Liver (tissue), 9 donors: ENCODE results near the gene OR2AK2. TPM values are rescaled to one million over a fixed set of nuclear protein-coding genes. Genes with fewer than 3 reads are reported as not detected.

Source experiments
- DNase-seq: peaks from one replicate; pipeline ENCODE4 v3.0.0-alpha.2; 2017; ENCODE audit warnings: low spot score
- H3K27ac ChIP-seq, 2 donors: one replicate each; pipeline ENCODE4 v1.7.0; 2013; ENCODE audit warnings: inconsistent platforms in 2 of 2, low read length in 2 of 2, control low read depth in 1 of 2, low read depth in 1 of 2, mild to moderate bottlenecking in 1 of 2
- H3K27me3 ChIP-seq, 4 donors: one replicate each; pipeline versions ENCODE4 v1.6.1 to v1.7.0; 2013; ENCODE audit warnings: low read length in 3 of 4, inconsistent platforms in 1 of 4, mild to moderate bottlenecking in 1 of 4, moderate library complexity in 1 of 4; ENCODE audit not compliant: control insufficient read depth in 4 of 4, insufficient read depth in 4 of 4
- H3K36me3 ChIP-seq, 4 donors: one replicate each; pipeline versions ENCODE4 v1.6.1 to v1.7.0; 2013; ENCODE audit warnings: low read length in 3 of 4, mild to moderate bottlenecking in 3 of 4, low read depth in 1 of 4, moderate library complexity in 1 of 4; ENCODE audit not compliant: control insufficient read depth in 4 of 4, insufficient read depth in 3 of 4
- H3K4me1 ChIP-seq, 4 donors: one replicate each; pipeline versions ENCODE4 v1.6.1 to v1.7.0; 2013; ENCODE audit warnings: low read length in 3 of 4, mild to moderate bottlenecking in 3 of 4, moderate library complexity in 1 of 4; ENCODE audit not compliant: control insufficient read depth in 4 of 4, insufficient read depth in 4 of 4
- H3K4me3 ChIP-seq, 3 donors: one replicate each; pipeline versions ENCODE4 v1.6.1 to v1.7.0; 2013; ENCODE audit warnings: low read length in 3 of 3, control low read depth in 1 of 3, low read depth in 1 of 3, mild to moderate bottlenecking in 1 of 3
- H3K9ac ChIP-seq, 2 donors: one replicate each; pipeline ENCODE4 v1.7.0; 2013; ENCODE audit warnings: low read length in 2 of 2, mild to moderate bottlenecking in 2 of 2, moderate library complexity in 2 of 2, control low read depth in 1 of 2, low read depth in 1 of 2
- H3K9me3 ChIP-seq, 4 donors: one replicate each; pipeline versions ENCODE4 v1.6.1 to v1.7.0; 2013; ENCODE audit warnings: low read length in 3 of 4; ENCODE audit not compliant: control insufficient read depth in 4 of 4
- EGR1 ChIP-seq, 2 donors: IDR thresholded peaks; 2 replicates each; pipeline ENCODE4 v1.6.1; 2016 to 2018; ENCODE audit warnings: antibody characterized with exemption in 2 of 2, low read depth in 2 of 2
- FOXA1 ChIP-seq: IDR thresholded peaks from 2 replicates; pipeline ENCODE4 v1.6.1; 2016; ENCODE audit warnings: antibody characterized with exemption
- FOXA2 ChIP-seq: IDR thresholded peaks from 2 replicates; pipeline ENCODE4 v1.6.1; 2016; ENCODE audit warnings: antibody characterized with exemption
- GABPA ChIP-seq, 2 donors: IDR thresholded peaks in 1 of 2; conservative IDR thresholded peaks in 1 of 2; 2 replicates each; pipeline ENCODE4 v1.6.1; 2016; ENCODE audit warnings: antibody characterized with exemption in 2 of 2, mild to moderate bottlenecking in 1 of 2, moderate library complexity in 1 of 2
- HNF4A ChIP-seq, 2 donors: conservative IDR thresholded peaks; 2 replicates each; pipeline ENCODE4 v1.6.1; 2016; ENCODE audit warnings: antibody characterized with exemption in 2 of 2, mild to moderate bottlenecking in 2 of 2
- HNF4G ChIP-seq: IDR thresholded peaks from 2 replicates; pipeline ENCODE4 v1.6.1; 2016; ENCODE audit warnings: antibody characterized with exemption
- JUND ChIP-seq, 2 donors: IDR thresholded peaks; 2 replicates each; pipeline ENCODE4 v1.6.1; 2016; ENCODE audit warnings: antibody characterized with exemption in 2 of 2
- NR2F2 ChIP-seq: IDR thresholded peaks from 2 replicates; pipeline ENCODE4 v1.6.1; 2016; ENCODE audit warnings: antibody characterized with exemption
- RAD21 ChIP-seq, 2 donors: IDR thresholded peaks; 2 replicates each; pipeline ENCODE4 v1.6.1; 2016; ENCODE audit warnings: antibody characterized with exemption in 2 of 2, mild to moderate bottlenecking in 2 of 2
- RXRA ChIP-seq, 2 donors: IDR thresholded peaks; 2 replicates each; pipeline ENCODE4 v1.6.1; 2017 to 2018; ENCODE audit warnings: antibody characterized with exemption in 2 of 2, mild to moderate bottlenecking in 1 of 2
- SP1 ChIP-seq: IDR thresholded peaks from 2 replicates; pipeline ENCODE4 v1.6.1; 2018; ENCODE audit warnings: antibody characterized with exemption, mild to moderate bottlenecking
- TAF1 ChIP-seq: conservative IDR thresholded peaks from 2 replicates; pipeline ENCODE4 v1.6.1; 2016; ENCODE audit warnings: antibody characterized with exemption, mild to moderate bottlenecking
- YY1 ChIP-seq: IDR thresholded peaks from 2 replicates; pipeline ENCODE4 v1.6.1; 2016; ENCODE audit warnings: antibody characterized with exemption, mild to moderate bottlenecking
- whole genome bisulfite sequencing: extraction: QIAGEN DNeasy Blood & Tissue Kit; methylation state at CpG from one replicate; pipeline ENCODE4 v1.1.7; 2013; 5-methylcytosine and 5-hydroxymethylcytosine counted together
- polyA plus RNA-seq, 2 donors: library from polyadenylated mRNA; stranded (reverse) in 1 of 2; unstranded in 1 of 2; fragments of 200-250 nt in 1 of 2; fragments of >200 nt in 1 of 2; fragmentation: Nextera tagmentation in 1 of 2; extraction: Ambion mirVana in 1 of 2; gene quantifications; one replicate each; pipeline versions ENCODE4 v1.2.1 to v1.2.3, GENCODE V29; 2013 to 2015
- total RNA-seq, 2 donors: library from RNA; depleted of rRNA; stranded (reverse); fragments of >200 nt; gene quantifications; one replicate each; pipeline ENCODE4 v1.2.3, GENCODE V29; 2014
- TF ChIP-seq, protein P1 (sequence below): IDR thresholded peaks from 2 replicates; pipeline ENCODE4 v1.6.1; 2016; ENCODE audit warnings: antibody characterized with exemption
- TF ChIP-seq, protein P2 (sequence below): IDR thresholded peaks from 2 replicates; pipeline ENCODE4 v1.6.1; 2016; ENCODE audit warnings: antibody characterized with exemption, mild to moderate bottlenecking
- TF ChIP-seq, protein P3 (sequence below): IDR thresholded peaks from 2 replicates; pipeline ENCODE4 v1.6.1; 2016; ENCODE audit warnings: antibody characterized with exemption
- TF ChIP-seq, protein P4 (sequence below): fragments of 150-350 bp; IDR thresholded peaks from 2 replicates; pipeline ENCODE4 v1.5.1; 2017; ENCODE audit warnings: improper control_type of control experiment, low read depth, low read length; ENCODE audit not compliant: missing input control
- TF ChIP-seq, protein P5 (sequence below): IDR thresholded peaks from 2 replicates; pipeline ENCODE4 v1.6.1; 2016; ENCODE audit warnings: antibody characterized with exemption
- donor health status: healthy.
- donor health status: healthy.
- donor health status: healthy.
- donor health status: healthy.
- donor health status: healthy.

OR2AK2 gene
- total and polyA plus RNA-seq, 4 donors: not detected

DNA sequence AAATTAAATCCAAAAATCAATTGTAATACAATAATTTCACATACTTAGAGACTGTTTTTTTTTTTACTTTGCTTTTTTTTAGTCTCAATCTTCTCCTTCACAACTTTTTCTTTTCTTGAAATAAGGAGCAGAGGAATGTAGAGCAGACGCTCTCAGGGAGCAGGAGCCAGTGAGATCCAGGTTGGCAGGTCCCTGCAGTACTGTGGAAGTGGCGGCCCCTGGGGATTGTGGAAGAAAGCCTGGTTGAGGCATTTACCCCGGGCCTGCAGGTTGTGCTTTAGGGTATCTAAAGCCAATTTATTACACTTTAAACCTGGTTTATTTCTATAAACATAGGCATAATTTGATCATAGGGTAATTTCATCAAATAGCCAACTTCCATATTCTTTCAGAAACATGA lies 41.1 kb upstream of the OR2AK2 start:
- H3K36me3 ChIP-seq: no peaks in the 10 kb centered on the region
- H3K4me1 ChIP-seq: no peaks in the 10 kb centered on the region
- no peaks in the 10 kb centered on the region for H3K9me3 ChIP-seq
- DNase-seq: no peak
- H3K27ac ChIP-seq: no peak overlapping the region
- no peaks in the 10 kb centered on the region for H3K27me3 ChIP-seq
- TF ChIP-seq, protein P1, sequence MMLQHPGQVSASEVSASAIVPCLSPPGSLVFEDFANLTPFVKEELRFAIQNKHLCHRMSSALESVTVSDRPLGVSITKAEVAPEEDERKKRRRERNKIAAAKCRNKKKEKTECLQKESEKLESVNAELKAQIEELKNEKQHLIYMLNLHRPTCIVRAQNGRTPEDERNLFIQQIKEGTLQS: no peak
- TF ChIP-seq GABPA (IDR thresholded peaks at IDR 0.05 in 1 of 2, conservative IDR thresholded peaks at IDR 0.05 in 1 of 2) (no peak), JUND (IDR thresholded peaks at IDR 0.05) (no peak), FOXA2 (no peak), YY1 (no peak), EGR1 (IDR thresholded peaks at IDR 0.05; ENCODE audit: low read depth in 2 of 2) (no peak), HNF4G (no peak), TAF1 (no peak), RAD21 (IDR thresholded peaks at IDR 0.05) (no peak), NR2F2 (no peak), RXRA (IDR thresholded peaks at IDR 0.05) (no peak), HNF4A (conservative IDR thresholded peaks at IDR 0.05) (no peak), SP1 (no peak), FOXA1 (no peak)
- TF ChIP-seq, protein P2, sequence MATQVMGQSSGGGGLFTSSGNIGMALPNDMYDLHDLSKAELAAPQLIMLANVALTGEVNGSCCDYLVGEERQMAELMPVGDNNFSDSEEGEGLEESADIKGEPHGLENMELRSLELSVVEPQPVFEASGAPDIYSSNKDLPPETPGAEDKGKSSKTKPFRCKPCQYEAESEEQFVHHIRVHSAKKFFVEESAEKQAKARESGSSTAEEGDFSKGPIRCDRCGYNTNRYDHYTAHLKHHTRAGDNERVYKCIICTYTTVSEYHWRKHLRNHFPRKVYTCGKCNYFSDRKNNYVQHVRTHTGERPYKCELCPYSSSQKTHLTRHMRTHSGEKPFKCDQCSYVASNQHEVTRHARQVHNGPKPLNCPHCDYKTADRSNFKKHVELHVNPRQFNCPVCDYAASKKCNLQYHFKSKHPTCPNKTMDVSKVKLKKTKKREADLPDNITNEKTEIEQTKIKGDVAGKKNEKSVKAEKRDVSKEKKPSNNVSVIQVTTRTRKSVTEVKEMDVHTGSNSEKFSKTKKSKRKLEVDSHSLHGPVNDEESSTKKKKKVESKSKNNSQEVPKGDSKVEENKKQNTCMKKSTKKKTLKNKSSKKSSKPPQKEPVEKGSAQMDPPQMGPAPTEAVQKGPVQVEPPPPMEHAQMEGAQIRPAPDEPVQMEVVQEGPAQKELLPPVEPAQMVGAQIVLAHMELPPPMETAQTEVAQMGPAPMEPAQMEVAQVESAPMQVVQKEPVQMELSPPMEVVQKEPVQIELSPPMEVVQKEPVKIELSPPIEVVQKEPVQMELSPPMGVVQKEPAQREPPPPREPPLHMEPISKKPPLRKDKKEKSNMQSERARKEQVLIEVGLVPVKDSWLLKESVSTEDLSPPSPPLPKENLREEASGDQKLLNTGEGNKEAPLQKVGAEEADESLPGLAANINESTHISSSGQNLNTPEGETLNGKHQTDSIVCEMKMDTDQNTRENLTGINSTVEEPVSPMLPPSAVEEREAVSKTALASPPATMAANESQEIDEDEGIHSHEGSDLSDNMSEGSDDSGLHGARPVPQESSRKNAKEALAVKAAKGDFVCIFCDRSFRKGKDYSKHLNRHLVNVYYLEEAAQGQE: no peak
- TF ChIP-seq, protein P3, sequence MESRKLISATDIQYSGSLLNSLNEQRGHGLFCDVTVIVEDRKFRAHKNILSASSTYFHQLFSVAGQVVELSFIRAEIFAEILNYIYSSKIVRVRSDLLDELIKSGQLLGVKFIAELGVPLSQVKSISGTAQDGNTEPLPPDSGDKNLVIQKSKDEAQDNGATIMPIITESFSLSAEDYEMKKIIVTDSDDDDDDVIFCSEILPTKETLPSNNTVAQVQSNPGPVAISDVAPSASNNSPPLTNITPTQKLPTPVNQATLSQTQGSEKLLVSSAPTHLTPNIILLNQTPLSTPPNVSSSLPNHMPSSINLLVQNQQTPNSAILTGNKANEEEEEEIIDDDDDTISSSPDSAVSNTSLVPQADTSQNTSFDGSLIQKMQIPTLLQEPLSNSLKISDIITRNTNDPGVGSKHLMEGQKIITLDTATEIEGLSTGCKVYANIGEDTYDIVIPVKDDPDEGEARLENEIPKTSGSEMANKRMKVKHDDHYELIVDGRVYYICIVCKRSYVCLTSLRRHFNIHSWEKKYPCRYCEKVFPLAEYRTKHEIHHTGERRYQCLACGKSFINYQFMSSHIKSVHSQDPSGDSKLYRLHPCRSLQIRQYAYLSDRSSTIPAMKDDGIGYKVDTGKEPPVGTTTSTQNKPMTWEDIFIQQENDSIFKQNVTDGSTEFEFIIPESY: no peak
- TF ChIP-seq, protein P4, sequence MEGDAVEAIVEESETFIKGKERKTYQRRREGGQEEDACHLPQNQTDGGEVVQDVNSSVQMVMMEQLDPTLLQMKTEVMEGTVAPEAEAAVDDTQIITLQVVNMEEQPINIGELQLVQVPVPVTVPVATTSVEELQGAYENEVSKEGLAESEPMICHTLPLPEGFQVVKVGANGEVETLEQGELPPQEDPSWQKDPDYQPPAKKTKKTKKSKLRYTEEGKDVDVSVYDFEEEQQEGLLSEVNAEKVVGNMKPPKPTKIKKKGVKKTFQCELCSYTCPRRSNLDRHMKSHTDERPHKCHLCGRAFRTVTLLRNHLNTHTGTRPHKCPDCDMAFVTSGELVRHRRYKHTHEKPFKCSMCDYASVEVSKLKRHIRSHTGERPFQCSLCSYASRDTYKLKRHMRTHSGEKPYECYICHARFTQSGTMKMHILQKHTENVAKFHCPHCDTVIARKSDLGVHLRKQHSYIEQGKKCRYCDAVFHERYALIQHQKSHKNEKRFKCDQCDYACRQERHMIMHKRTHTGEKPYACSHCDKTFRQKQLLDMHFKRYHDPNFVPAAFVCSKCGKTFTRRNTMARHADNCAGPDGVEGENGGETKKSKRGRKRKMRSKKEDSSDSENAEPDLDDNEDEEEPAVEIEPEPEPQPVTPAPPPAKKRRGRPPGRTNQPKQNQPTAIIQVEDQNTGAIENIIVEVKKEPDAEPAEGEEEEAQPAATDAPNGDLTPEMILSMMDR: no peak
- TF ChIP-seq, protein P5, sequence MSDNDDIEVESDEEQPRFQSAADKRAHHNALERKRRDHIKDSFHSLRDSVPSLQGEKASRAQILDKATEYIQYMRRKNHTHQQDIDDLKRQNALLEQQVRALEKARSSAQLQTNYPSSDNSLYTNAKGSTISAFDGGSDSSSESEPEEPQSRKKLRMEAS: no peak
- WGBS: 62% methylated on average over 3 of the region's 3 CpGs
- no peak overlapping the region for H3K9ac ChIP-seq
- H3K4me3 ChIP-seq: no peak overlapping the region
